ENCODE data around the gene PPM1J. TPM values are rescaled to one million over a fixed set of nuclear protein-coding genes. Genes with fewer than 3 reads are reported as not detected.

Gene PPM1J
- total and polyA plus RNA-seq, 2 of the 13 experiments (the other 11 are each of a cell fraction or from before 2014, with no cell fraction given) = 0.07 to 0.22 TPM

DNA sequence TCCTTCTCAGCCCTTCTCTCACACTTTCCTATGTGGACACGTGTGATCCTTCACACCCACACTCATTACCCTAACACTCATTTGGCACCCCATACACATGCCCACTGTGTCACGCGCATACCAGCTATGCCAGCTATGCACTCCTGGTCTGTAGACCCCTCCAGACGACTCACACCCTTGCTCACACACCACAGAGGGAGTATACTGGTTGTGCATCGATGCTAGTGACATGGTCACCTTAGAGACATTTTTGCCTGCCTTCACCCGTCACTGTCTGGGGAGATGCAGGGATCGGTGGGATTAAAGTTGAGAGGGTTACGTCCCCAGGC lies 8.3 kb upstream of the PPM1J start:
- TF ChIP-seq ZFP1 (CRISPR knock-in tag; IDR thresholded peaks at IDR 0.05) = no peak
- TF ChIP-seq, protein P1, sequence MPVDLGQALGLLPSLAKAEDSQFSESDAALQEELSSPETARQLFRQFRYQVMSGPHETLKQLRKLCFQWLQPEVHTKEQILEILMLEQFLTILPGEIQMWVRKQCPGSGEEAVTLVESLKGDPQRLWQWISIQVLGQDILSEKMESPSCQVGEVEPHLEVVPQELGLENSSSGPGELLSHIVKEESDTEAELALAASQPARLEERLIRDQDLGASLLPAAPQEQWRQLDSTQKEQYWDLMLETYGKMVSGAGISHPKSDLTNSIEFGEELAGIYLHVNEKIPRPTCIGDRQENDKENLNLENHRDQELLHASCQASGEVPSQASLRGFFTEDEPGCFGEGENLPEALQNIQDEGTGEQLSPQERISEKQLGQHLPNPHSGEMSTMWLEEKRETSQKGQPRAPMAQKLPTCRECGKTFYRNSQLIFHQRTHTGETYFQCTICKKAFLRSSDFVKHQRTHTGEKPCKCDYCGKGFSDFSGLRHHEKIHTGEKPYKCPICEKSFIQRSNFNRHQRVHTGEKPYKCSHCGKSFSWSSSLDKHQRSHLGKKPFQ (CRISPR knock-in tag; IDR thresholded peaks at IDR 0.05; ENCODE audit: insufficient replicate concordance) = peak; percentile 7
- Histone ChIP-seq H4K20me1 (ENCODE audit: insufficient read depth, low read length) (no peaks in the 10 kb centered on the region), H2AFZ (ENCODE audit: low read length) (no peak overlapping the region), H3K9me3 (ENCODE audit: low read length) (no peaks in the 10 kb centered on the region), H3K4me1 (ENCODE audit: insufficient read depth, low read length) (peaks cover 18% of the 10 kb centered on the region), H3K27ac (ENCODE audit: extremely low read length, insufficient read depth, low read length) (no peak overlapping the region), H3K4me3 (replicated peaks in 1 of 3; ENCODE audit: insufficient read depth in 1 of 3, low read depth in 2 of 3, low read length in 3 of 3) (peak overlapping the region in 1 of 3 experiments; percentile 65; a peak in 1 of 6 replicates), H3K4me2 (ENCODE audit: low read depth, low read length) (peak overlapping the region; percentile 84; the same call in 1 of the 2 replicates), H3K9ac (ENCODE audit: insufficient read depth, low read depth, low read length) (no peak overlapping the region), H3K79me2 (ENCODE audit: insufficient read depth, low read length) (no peaks in the 10 kb centered on the region), H3K36me3 (replicated peaks in 1 of 2; ENCODE audit: control insufficient read depth in 1 of 2, insufficient read depth in 2 of 2, low read length in 2 of 2) (no peaks in the 10 kb centered on the region), H3K27me3 (ENCODE audit: control insufficient read depth in 1 of 2, insufficient read depth in 2 of 2, low read length in 2 of 2) (peaks cover 1 to 36% of the 10 kb centered on the region in 2 experiments; a peak in 4 of 5 replicates)
- BruUV-seq (replicated peaks) = no TSS peak
- DNase-seq (ENCODE audit: low spot score) (no peak), ATAC-seq (no peak; the same call in 2 of the 3 replicates), FAIRE-seq (no peak)
- CTCF ChIA-PET (ENCODE audit: low intra/inter-chr PET ratio, low total read pairs) = no interaction called here
- 60% methylated on average over 8 of the region's 8 CpGs for WGBS (ENCODE audit: low lambda C conversion rate)
- POLR2A ChIA-PET = no interaction called here
- in situ Hi-C loops (cut with HindIII; ENCODE audit: extremely low pct_ligation_motif_present, low pct_unique_long_range_greater_than_20kb) (loop anchor here (25.0 kb wide), 1 partner anchor 314 kb away; no protein-coding TSS in a partner anchor), intact Hi-C loops (cut with micrococcal nuclease; ENCODE audit: unreplicated experiment) (no loop called here)

DNA sequence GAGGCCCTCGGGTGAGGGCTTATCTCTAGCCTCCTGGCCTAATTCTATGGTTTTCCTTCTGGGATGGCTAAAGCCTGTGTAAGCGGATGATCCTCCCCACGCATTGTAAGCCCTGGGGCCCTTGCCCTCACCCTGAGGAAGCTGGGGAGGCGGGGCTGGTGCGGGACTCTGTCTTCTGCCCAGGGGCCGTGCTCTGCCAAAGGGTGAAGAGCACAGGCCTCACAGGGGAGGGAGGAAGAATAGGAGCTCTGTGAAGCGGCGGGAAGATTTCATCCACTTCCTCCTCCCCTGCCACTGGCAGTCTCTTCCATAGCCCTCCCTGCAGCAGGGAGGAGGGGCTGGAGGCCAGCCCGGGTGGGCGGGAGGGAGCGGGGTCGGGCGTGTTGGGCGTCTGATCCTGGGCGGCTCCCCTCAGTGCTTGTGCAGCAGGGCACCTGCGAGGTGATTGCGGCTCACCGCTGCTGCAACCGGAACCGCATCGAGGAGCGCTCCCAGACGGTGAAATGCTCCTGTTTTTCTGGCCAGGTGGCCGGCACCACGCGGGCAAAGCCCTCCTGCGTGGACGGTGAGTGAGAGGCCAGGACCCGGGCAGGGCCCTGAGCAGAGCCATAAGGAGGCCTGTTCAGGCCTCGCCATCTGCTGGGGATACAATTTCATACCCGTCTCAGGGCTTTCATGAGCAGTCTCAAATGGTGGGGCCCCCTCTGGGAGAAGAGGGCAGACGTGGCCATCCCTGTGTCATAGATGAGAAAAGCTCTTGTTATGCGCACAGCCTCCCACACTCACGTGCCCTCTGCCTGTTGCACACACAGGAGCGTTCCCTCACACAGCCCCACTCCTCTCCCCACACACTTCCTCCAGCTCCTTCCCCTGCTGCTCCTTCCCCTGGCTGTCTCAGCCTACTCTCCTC lies 7.7 kb upstream of the PPM1J start:
- Histone ChIP-seq H3K9ac (ENCODE audit: insufficient read depth, low read depth, low read length) (no peak overlapping the region; the same call in 1 of the 2 replicates), H3K79me2 (ENCODE audit: insufficient read depth, low read length) (no peaks in the 10 kb centered on the region), H3K36me3 (replicated peaks in 1 of 2; ENCODE audit: control insufficient read depth in 1 of 2, insufficient read depth in 2 of 2, low read length in 2 of 2) (no peaks in the 10 kb centered on the region), H3K9me3 (ENCODE audit: low read length) (no peaks in the 10 kb centered on the region), H3K4me1 (ENCODE audit: insufficient read depth, low read length) (peaks cover 18% of the 10 kb centered on the region), H3K4me2 (ENCODE audit: low read depth, low read length) (peak overlapping the region; percentile 84), H4K20me1 (ENCODE audit: insufficient read depth, low read length) (no peaks in the 10 kb centered on the region), H3K27me3 (ENCODE audit: control insufficient read depth in 1 of 2, insufficient read depth in 2 of 2, low read length in 2 of 2) (peaks cover 1 to 36% of the 10 kb centered on the region in 2 experiments; a peak in 4 of 5 replicates), H2AFZ (ENCODE audit: low read length) (no peak overlapping the region), H3K4me3 (replicated peaks in 1 of 3; ENCODE audit: insufficient read depth in 1 of 3, low read depth in 2 of 3, low read length in 3 of 3) (peak overlapping the region; percentile 40 to 65 (median 41); a peak in 5 of 6 replicates), H3K27ac (ENCODE audit: extremely low read length, insufficient read depth, low read length) (no peak overlapping the region)
- WGBS (ENCODE audit: low lambda C conversion rate) = 10% methylated on average over 9 of the region's 35 CpGs
- ATAC-seq = peak; percentile 65
- no peak for FAIRE-seq
- in situ Hi-C loops (cut with HindIII; ENCODE audit: extremely low pct_ligation_motif_present, low pct_unique_long_range_greater_than_20kb) = loop anchor here (25.0 kb wide), 1 partner anchor 314 kb away; no protein-coding TSS in a partner anchor
- intact Hi-C loops (cut with micrococcal nuclease; ENCODE audit: unreplicated experiment) = no loop called here
- CTCF ChIA-PET (ENCODE audit: low intra/inter-chr PET ratio, low total read pairs) = interaction anchor here (1.9 kb wide), 1 partner anchor 82 kb away, joined by 7 read pairs; no protein-coding TSS in a partner anchor
- POLR2A ChIA-PET = no interaction called here
- no TSS peak for BruUV-seq (replicated peaks)
- DNase-seq (ENCODE audit: low spot score) = no peak
- TF ChIP-seq XRCC5 (optimal IDR thresholded peaks at IDR 0.05; ENCODE audit: low read length) (peak; percentile 23), ZNF768 (CRISPR knock-in tag; IDR thresholded peaks at IDR 0.05) (peak; percentile 11; the same call in 1 of the 2 replicates), ZNF263 (CRISPR knock-in tag; IDR thresholded peaks at IDR 0.05) (peak; percentile 78)
- TF ChIP-seq, protein P2, sequence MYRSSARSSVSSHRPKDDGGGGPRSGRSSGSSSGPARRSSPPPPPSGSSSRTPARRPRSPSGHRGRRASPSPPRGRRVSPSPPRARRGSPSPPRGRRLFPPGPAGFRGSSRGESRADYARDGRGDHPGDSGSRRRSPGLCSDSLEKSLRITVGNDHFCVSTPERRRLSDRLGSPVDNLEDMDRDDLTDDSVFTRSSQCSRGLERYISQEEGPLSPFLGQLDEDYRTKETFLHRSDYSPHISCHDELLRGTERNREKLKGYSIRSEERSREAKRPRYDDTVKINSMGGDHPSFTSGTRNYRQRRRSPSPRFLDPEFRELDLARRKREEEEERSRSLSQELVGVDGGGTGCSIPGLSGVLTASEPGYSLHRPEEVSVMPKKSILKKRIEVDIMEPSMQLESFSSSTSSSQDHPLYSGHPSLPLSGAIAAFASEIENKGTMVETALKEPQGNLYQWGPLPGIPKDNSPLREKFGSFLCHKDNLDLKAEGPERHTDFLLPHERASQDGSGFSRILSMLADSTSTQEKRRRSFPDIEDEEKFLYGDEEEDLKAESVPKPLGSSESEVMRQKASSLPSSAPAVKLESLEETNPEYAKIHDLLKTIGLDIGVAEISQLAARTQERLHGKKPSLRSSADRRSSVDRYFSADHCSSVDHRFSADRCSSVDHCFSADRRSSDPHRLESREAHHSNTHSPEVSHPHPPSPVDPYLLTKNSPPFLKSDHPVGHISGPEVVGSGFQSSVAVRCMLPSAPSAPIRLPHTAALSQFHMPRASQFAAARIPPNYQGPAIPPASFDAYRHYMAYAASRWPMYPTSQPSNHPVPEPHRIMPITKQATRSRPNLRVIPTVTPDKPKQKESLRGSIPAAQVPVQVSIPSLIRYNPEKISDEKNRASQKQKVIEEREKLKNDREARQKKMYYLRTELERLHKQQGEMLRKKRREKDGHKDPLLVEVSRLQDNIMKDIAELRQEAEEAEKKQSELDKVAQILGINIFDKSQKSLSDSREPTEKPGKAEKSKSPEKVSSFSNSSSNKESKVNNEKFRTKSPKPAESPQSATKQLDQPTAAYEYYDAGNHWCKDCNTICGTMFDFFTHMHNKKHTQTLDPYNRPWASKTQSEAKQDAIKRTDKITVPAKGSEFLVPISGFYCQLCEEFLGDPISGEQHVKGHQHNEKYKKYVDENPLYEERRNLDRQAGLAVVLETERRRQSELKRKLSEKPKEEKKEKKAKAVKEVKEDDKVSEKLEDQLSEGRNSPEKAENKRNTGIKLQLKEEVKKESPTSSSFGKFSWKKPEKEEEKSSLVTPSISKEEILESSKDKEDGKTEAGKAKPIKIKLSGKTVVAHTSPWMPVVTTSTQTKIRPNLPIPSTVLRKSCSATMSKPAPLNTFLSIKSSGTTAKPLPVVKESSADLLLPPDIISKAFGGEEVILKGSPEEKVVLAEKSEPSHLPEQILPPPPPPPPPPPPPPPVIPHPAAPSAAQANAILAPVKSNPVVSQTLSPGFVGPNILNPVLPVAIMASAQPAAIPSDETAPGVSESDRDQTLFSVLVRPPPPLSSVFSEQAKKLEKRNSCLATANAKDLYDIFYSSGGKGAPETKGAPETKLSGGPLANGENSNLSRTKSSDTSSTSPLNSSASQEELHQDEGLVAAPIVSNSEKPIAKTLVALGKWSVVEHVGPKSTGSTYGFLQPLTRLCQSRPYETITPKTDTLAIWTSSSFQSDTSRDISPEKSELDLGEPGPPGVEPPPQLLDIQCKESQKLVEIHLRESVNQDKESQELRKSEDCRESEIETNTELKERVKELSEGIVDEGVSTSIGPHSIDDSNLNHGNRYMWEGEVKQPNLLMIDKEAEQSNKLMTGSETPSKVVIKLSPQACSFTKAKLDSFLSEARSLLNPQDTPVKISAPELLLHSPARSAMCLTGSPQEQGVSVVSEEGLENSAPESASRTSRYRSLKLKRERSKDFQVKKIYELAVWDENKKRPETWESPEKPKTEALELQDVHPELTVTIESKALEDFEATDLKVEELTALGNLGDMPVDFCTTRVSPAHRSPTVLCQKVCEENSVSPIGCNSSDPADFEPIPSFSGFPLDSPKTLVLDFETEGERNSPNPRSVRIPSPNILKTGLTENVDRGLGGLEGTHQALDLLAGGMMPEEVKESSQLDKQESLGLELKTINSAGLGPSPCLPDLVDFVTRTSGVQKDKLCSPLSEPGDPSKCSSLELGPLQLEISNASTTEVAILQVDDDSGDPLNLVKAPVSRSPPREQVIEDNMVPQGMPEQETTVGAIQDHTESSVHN (CRISPR knock-in tag; IDR thresholded peaks at IDR 0.05) = no peak

Measured in HepG2 (cell line).